Stimulated activated CD4-positive, alpha-beta T cell treated with anti-CD3 and anti-CD28 coated beads, Interleukin-2, amount 100 ng/mL, for 48 hours (primary cell): Measurements from ENCODE around the gene IL20.
"Not testable (repeated sequence)": the region's sequence is repeated elsewhere in the genome, so short reads cannot be mapped to it uniquely, and the experiment has no call there.

Source experiments
- DNase-seq, 2 donors: peaks; one replicate each; pipeline ENCODE4 v3.0.0-alpha.2; 2020

IL20 gene

GRCh38 chr1:206843626-206844025 is 21.8 kb upstream of the IL20 start:
- DNase-seq: no peak

GRCh38 chr1:206846487-206846886 is 18.9 kb upstream of the IL20 start:
- DNase-seq: no peak

GRCh38 chr1:206847337-206847834 is 18.0 kb upstream of the IL20 start:
- no peak for DNase-seq

DNA sequence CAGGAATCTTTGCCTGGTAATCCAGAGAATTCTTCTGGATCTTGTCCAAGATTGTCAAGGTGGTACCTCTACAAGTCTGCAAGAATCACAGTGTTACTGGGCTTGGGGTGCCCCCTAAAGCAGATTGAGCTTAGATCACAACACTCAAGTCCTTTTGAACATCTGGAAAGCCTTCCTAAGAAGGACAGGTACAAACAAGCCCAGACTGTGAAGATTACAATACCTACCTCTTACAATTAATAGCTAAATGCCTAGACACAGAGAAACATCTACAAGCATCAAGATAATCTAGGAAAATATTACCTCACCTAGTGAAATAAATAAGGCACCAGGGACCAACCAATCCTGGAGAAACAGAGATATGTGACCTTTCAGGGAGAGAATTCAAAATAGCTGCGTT is 17.5 kb upstream of the IL20 start:
- DNase-seq: no peak

GRCh38 chr1:206850401-206850800 is 15.0 kb upstream of the IL20 start:
- no peak for DNase-seq

- no peak for DNase-seq
Measured at GRCh38 chr1:206851341-206852010, 13.9 kb upstream of the IL20 start.

GRCh38 chr1:206852662-206853061 is 12.8 kb upstream of the IL20 start:
- not testable (repeated sequence) for DNase-seq

- not testable (repeated sequence) for DNase-seq
Measured at GRCh38 chr1:206853696-206854095, 11.7 kb upstream of the IL20 start.

GRCh38 chr1:206854401-206855129 is 10.9 kb upstream of the IL20 start:
- no peak for DNase-seq

DNA sequence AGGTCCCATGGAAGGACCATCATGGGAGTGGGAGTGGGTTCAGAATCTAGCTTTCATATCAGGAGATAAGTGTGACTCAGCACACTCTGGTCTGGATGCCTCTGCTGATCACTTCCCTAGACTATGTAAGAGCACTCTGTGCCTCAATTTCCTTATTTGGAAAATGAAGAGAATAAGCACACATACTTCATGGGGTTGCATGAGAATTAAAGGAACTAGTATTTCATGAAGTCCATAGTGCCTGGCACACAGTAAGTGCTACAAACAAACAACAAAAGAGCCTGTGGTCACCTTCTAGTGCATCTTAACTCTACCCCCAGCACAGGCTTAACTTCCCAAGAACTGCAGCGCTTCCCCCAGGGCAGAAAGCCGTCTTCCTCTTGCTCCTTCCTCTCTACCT is 9.6 kb upstream of the IL20 start:
- DNase-seq: no peak

GRCh38 chr1:206856674-206857464 is 8.6 kb upstream of the IL20 start:
- DNase-seq: no peak

DNA sequence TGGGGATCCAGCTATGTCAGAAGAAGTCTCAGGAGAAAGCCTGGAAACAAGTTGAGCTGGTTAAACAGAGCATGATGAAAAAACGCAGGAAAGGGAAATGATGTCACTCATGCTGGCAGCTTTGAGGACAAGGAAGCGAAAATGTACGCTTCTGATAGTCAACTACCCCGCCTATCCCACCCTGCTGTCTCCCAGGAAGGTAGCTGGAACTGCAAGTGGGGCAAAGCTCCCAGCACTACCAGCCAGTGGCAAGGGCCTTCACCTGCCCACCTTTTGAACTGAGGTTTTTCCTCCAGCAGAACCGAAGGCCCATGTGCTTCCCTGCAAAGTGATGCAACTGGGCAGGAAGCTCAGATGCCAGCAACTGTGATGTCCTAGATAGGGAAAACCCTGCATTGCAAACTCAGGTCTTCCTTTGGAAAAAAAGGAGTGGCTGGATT is 6.3 kb upstream of the IL20 start:
- no peak for DNase-seq

GRCh38 chr1:206860165-206860564 is 5.3 kb upstream of the IL20 start:
- DNase-seq: no peak

- DNase-seq: no peak
Measured at GRCh38 chr1:206863266-206863665, 2.2 kb upstream of the IL20 start.

- no peak for DNase-seq
Measured at GRCh38 chr1:206866062-206866461, 639 bp downstream of the IL20 start.

GRCh38 chr1:206867239-206867638 is 1.8 kb downstream of the IL20 start:
- no peak for DNase-seq

- no peak for DNase-seq
Measured at GRCh38 chr1:206867716-206868115, 2.3 kb downstream of the IL20 start.

DNA sequence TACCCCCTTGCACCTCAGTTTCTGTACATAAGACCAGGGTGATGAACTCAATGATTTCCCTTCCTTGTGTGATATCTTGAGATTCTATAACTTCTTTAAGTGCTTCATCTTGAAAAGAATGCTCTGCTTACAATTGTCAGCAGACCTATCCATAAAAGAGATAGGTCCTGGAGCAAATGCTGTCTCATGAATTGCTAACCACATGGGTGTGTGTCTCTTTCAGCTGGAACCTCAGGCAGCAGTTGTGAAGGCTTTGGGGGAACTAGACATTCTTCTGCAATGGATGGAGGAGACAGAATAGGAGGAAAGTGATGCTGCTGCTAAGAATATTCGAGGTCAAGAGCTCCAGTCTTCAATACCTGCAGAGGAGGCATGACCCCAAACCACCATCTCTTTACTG is 2.8 kb downstream of the IL20 start:
- DNase-seq: no peak

DNA sequence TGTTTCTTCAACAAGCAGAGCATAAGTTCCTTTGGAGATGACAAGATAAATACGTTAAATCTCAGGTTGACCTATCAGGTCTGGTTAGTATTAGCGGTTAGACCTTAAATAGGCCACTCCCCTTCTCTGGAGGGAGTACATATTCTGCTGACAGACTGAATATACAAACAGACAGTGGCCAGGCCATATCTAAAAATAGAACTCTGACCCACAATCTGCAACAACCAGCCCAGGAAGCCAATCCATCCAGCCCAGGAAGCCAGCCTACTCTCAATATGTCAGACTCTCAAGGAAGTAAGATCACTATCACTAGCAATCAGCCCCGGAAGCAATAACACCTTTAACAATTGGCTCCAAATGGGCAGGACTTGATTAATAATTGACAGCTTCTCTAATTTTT is 6.7 kb downstream of the IL20 start:
- DNase-seq: no peak

DNA sequence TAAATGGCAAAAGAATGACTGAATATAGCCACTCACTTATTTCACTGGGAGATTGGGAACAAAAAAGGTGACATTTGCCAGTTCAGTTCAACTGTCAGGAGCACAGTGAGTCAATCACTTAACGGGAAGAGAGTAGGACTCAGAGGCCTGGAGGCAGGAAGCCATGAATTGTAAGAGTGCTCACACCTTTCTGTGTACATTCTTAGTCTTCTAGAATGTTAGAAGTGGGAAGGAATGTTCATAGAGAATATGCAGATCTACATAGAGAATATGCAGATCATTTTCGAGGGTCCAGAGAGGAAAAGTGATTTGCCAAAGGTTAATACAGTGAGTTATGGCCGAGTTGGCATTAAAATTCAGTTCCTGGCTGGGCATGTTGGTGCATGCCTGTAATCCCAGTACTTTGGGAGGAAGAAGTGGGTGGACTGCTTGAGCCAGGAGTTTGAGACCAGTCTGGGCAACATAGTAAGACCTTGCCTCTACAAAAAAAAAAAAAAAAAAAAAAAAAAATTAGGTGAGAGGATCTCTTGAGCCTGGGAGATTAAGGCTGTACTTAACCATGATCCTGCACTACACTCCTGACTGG is 8.3 kb downstream of the IL20 start:
- DNase-seq: no peak

- DNase-seq: no peak
Measured at GRCh38 chr1:206875752-206876377, 10.4 kb downstream of the IL20 start.

DNA sequence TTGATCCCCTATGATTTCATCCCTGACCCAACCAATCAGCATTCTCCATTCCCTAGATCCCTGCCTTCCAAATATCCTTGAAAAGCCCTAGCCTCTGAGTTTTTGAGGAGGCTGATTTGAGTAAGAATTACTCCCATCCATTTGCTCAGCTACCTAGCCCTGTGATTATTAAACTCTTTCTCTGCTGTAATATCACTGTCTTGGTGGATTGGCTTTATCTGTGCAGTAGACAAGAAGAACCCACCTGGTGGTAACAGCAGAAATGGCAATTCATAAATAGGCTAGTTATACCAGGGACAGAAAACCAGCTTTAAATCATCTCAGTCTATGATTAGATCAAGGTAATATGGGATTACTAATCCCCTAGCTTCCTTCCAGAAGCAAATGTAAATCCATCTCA is 13.0 kb downstream of the IL20 start:
- no peak for DNase-seq

DNA sequence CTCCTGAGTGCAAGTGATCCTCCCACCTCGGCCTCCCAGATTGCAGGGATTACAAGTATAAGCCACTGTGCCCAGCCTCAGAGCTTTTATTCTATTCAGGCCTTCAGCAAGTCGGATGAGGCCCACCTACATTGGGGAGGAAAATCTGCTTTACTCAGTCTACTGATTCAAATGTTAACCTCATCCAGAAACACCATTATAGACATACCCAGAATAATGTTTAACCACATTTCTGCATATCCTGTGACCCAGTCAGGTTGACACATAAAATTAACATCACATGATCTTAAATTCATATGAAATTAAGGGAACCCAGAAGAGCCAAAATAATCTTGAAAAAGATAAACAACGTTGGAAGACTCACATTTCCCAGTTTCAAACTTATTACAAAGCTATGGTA is 14.9 kb downstream of the IL20 start:
- DNase-seq: no peak
